ENCODE measurements around the gene MS4A3. TPM values are rescaled to one million over a fixed set of nuclear protein-coding genes. Genes with fewer than 3 reads are reported as not detected.

The MS4A3 gene
- total RNA-seq, 1 experiment from 2014 or later, result not detected

DNA sequence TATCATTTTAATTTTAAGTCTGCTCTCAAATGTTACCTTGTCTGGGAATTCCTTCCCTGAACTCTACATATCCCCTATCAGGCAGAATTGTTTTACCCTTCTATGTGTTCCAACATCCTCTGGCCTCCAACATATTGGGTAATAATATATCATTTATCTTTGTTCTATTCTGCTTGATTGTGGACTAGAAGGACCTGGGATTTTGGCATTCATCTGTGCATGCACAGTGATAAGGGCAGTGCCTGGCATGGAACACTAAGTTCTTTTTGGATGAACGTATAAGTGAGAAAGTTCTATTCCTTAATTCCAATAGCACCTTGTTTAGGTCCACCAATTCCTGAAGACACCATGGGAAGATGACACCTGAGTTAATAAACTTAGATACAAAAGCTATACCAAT lies 30.8 kb downstream of the MS4A3 start:
- ATAC-seq, result no peak
- Mint-ChIP-seq H3K36me3 (no peaks in the 10 kb centered on the region), H3K4me1 (no peaks in the 10 kb centered on the region), H3K27me3 (ENCODE audit: low read depth) (no peaks in the 10 kb centered on the region), H3K9me3 (no peaks in the 10 kb centered on the region), H3K4me3 (no peak overlapping the region), H3K27ac (no peak overlapping the region)
- ChIA-PET CTCF (no interaction called here), POLR2A (no interaction called here)
- TF ChIP-seq TP53 (CRISPR knock-in tag; IDR thresholded peaks at IDR 0.05), result no peak
- no peak for TF ChIP-seq NR3C1 (CRISPR knock-in tag; conservative IDR thresholded peaks at IDR 0.05; ENCODE audit: low read depth)
- no peak for DNase-seq (ENCODE audit: low spot score)

GRCh38 chr11:60088364-60088763 lies 31.9 kb downstream of the MS4A3 start, which contains the start of gene MS4A2:
TSS of gene MS4A2 (plus strand) at chr11:60088664. CDS start at chr11:60088766, 102 bp downstream.
- POLR2A ChIA-PET, result interaction anchor here (0.5 kb wide), 1 partner anchor 23 kb away, joined by 3 read pairs; no protein-coding TSS in a partner anchor
- Mint-ChIP-seq H3K36me3 (no peaks in the 10 kb centered on the region), H3K9me3 (no peaks in the 10 kb centered on the region), H3K4me3 (no peak within 1 kb of the TSS), H3K27me3 (ENCODE audit: low read depth) (no peaks in the 10 kb centered on the region), H3K27ac (no peak within 1 kb of the TSS), H3K4me1 (no peaks in the 10 kb centered on the region)
- CTCF ChIA-PET, result no interaction called here
- no peak for DNase-seq (ENCODE audit: low spot score)
- TF ChIP-seq, protein P1, sequence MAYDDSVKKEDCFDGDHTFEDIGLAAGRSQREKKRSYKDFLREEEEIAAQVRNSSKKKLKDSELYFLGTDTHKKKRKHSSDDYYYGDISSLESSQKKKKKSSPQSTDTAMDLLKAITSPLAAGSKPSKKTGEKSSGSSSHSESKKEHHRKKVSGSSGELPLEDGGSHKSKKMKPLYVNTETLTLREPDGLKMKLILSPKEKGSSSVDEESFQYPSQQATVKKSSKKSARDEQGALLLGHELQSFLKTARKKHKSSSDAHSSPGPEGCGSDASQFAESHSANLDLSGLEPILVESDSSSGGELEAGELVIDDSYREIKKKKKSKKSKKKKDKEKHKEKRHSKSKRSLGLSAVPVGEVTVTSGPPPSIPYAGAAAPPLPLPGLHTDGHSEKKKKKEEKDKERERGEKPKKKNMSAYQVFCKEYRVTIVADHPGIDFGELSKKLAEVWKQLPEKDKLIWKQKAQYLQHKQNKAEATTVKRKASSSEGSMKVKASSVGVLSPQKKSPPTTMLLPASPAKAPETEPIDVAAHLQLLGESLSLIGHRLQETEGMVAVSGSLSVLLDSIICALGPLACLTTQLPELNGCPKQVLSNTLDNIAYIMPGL (CRISPR knock-in tag; IDR thresholded peaks at IDR 0.05), result no peak
- TF ChIP-seq TCF7 (CRISPR knock-in tag; IDR thresholded peaks at IDR 0.05; ENCODE audit: low read depth) (no peak), ATF3 (CRISPR knock-in tag; conservative IDR thresholded peaks at IDR 0.05) (no peak), SMAD3 (CRISPR knock-in tag; IDR thresholded peaks at IDR 0.05; ENCODE audit: borderline replicate concordance) (no peak), GRHL2 (CRISPR knock-in tag; IDR thresholded peaks at IDR 0.05; ENCODE audit: insufficient replicate concordance, severe bottlenecking) (no peak), ZNF121 (CRISPR knock-in tag; IDR thresholded peaks at IDR 0.05) (no peak), KAT7 (CRISPR knock-in tag; IDR thresholded peaks at IDR 0.05; ENCODE audit: borderline replicate concordance) (no peak), SP1 (CRISPR knock-in tag; conservative IDR thresholded peaks at IDR 0.05) (no peak), ELF4 (CRISPR knock-in tag; IDR thresholded peaks at IDR 0.05; ENCODE audit: low read depth) (no peak), ZBTB43 (CRISPR knock-in tag; IDR thresholded peaks at IDR 0.05) (no peak), ETV6 (CRISPR knock-in tag; IDR thresholded peaks at IDR 0.05) (no peak), TEAD4 (CRISPR knock-in tag; IDR thresholded peaks at IDR 0.05) (no peak), JUN (CRISPR knock-in tag; IDR thresholded peaks at IDR 0.05) (no peak)
- TF ChIP-seq, protein P2, sequence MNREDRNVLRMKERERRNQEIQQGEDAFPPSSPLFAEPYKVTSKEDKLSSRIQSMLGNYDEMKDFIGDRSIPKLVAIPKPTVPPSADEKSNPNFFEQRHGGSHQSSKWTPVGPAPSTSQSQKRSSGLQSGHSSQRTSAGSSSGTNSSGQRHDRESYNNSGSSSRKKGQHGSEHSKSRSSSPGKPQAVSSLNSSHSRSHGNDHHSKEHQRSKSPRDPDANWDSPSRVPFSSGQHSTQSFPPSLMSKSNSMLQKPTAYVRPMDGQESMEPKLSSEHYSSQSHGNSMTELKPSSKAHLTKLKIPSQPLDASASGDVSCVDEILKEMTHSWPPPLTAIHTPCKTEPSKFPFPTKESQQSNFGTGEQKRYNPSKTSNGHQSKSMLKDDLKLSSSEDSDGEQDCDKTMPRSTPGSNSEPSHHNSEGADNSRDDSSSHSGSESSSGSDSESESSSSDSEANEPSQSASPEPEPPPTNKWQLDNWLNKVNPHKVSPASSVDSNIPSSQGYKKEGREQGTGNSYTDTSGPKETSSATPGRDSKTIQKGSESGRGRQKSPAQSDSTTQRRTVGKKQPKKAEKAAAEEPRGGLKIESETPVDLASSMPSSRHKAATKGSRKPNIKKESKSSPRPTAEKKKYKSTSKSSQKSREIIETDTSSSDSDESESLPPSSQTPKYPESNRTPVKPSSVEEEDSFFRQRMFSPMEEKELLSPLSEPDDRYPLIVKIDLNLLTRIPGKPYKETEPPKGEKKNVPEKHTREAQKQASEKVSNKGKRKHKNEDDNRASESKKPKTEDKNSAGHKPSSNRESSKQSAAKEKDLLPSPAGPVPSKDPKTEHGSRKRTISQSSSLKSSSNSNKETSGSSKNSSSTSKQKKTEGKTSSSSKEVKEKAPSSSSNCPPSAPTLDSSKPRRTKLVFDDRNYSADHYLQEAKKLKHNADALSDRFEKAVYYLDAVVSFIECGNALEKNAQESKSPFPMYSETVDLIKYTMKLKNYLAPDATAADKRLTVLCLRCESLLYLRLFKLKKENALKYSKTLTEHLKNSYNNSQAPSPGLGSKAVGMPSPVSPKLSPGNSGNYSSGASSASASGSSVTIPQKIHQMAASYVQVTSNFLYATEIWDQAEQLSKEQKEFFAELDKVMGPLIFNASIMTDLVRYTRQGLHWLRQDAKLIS (CRISPR knock-in tag; IDR thresholded peaks at IDR 0.05; ENCODE audit: borderline replicate concordance), result no peak
- TF ChIP-seq, protein P3, sequence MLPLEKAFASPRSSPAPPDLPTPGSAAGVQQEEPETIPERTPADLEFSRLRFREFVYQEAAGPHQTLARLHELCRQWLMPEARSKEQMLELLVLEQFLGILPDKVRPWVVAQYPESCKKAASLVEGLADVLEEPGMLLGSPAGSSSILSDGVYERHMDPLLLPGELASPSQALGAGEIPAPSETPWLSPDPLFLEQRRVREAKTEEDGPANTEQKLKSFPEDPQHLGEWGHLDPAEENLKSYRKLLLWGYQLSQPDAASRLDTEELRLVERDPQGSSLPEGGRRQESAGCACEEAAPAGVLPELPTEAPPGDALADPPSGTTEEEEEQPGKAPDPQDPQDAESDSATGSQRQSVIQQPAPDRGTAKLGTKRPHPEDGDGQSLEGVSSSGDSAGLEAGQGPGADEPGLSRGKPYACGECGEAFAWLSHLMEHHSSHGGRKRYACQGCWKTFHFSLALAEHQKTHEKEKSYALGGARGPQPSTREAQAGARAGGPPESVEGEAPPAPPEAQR (CRISPR knock-in tag; IDR thresholded peaks at IDR 0.05), result no peak
- TF ChIP-seq, protein P4, sequence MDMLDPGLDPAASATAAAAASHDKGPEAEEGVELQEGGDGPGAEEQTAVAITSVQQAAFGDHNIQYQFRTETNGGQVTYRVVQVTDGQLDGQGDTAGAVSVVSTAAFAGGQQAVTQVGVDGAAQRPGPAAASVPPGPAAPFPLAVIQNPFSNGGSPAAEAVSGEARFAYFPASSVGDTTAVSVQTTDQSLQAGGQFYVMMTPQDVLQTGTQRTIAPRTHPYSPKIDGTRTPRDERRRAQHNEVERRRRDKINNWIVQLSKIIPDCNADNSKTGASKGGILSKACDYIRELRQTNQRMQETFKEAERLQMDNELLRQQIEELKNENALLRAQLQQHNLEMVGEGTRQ (CRISPR knock-in tag; IDR thresholded peaks at IDR 0.05), result no peak
- TF ChIP-seq, protein P5, sequence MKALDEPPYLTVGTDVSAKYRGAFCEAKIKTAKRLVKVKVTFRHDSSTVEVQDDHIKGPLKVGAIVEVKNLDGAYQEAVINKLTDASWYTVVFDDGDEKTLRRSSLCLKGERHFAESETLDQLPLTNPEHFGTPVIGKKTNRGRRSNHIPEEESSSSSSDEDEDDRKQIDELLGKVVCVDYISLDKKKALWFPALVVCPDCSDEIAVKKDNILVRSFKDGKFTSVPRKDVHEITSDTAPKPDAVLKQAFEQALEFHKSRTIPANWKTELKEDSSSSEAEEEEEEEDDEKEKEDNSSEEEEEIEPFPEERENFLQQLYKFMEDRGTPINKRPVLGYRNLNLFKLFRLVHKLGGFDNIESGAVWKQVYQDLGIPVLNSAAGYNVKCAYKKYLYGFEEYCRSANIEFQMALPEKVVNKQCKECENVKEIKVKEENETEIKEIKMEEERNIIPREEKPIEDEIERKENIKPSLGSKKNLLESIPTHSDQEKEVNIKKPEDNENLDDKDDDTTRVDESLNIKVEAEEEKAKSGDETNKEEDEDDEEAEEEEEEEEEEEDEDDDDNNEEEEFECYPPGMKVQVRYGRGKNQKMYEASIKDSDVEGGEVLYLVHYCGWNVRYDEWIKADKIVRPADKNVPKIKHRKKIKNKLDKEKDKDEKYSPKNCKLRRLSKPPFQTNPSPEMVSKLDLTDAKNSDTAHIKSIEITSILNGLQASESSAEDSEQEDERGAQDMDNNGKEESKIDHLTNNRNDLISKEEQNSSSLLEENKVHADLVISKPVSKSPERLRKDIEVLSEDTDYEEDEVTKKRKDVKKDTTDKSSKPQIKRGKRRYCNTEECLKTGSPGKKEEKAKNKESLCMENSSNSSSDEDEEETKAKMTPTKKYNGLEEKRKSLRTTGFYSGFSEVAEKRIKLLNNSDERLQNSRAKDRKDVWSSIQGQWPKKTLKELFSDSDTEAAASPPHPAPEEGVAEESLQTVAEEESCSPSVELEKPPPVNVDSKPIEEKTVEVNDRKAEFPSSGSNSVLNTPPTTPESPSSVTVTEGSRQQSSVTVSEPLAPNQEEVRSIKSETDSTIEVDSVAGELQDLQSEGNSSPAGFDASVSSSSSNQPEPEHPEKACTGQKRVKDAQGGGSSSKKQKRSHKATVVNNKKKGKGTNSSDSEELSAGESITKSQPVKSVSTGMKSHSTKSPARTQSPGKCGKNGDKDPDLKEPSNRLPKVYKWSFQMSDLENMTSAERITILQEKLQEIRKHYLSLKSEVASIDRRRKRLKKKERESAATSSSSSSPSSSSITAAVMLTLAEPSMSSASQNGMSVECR (CRISPR knock-in tag; IDR thresholded peaks at IDR 0.05; ENCODE audit: borderline replicate concordance), result no peak
- ATAC-seq, result no peak
